AG04449 (cell line): ENCODE data around the gene HERC4.
"Not testable (repeated sequence)": the region's sequence is repeated elsewhere in the genome, so short reads cannot be mapped to it uniquely, and the experiment has no call there.

ENCODE experiments used
- CTCF ChIA-PET: fragments of 350-600 bp; formaldehyde crosslinking; extraction: SDS; loops from one replicate; lab custom pipeline; 2021; ENCODE audit warnings: antibody characterized with exemption; lab: Yijun Ruan, JAX
- POLR2A ChIA-PET: fragments of 400-600, 350-600 bp; formaldehyde crosslinking; extraction: SDS; loops from one replicate; lab custom pipeline; 2020; ENCODE audit warnings: antibody characterized with exemption, inconsistent platforms; lab: Yijun Ruan, JAX
- DNase-seq: peaks from one replicate; pipeline ENCODE4 v3.0.0-alpha.2; 2010; ENCODE audit warnings: low read depth, low spot score
- H3K4me3 ChIP-seq: 2 replicates; pipeline ENCODE4 v1.5.1; 2011; ENCODE audit warnings: low read depth, mild to moderate bottlenecking, control low read depth, low read length
- TF ChIP-seq, protein P1 (sequence below): IDR thresholded peaks from one replicate; pipeline ENCODE4 v1.5.1; 2011; ENCODE audit warnings: mild to moderate bottlenecking, moderate library complexity, low read length, control low read depth, inconsistent platforms; ENCODE audit not compliant: insufficient read depth; ENCODE audit errors: missing control alignments

HERC4 gene

DNA sequence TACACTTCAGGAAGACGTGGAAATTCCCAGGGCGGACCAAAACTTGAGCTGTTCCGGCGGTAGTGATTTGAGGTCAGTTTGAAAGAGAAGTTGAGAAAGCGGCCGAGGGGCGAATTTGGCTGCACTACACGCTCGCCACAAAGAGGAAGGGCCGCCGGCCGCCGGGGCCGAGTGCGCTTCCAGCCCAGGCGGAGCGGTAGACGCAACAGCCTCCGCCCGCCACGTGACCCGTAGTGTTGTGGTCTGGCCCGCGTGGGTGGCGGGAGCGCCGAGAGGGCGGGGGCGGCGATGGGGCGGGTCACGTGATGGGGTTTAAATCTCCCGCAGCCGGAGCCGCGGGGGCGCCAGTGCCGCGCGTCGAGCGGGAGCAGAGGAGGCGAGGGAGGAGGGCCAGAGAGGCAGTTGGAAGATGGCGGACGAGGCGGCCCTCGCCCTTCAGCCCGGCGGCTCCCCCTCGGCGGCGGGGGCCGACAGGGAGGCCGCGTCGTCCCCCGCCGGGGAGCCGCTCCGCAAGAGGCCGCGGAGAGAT, 190.7 kb downstream of the HERC4 start, which contains the start of gene SIRT1:
Gene SIRT1, plus strand, starts transcription at position 344 of the 529 bp plus-strand sequence. Its CDS starts 66 bp downstream, at position 410.
- H3K4me3 ChIP-seq: peak within 1 kb of the TSS; percentile 76
- ChIA-PET CTCF (interaction anchor here (0.8 to 2.3 kb wide), 5 partner anchors 10 to 418 kb away, joined by 4 to 16 read pairs (median 4); no protein-coding TSS in a partner anchor), POLR2A (interaction anchor here (1.0 kb wide), 1 partner anchor 11 kb away, joined by 4 read pairs; no protein-coding TSS in a partner anchor)
- DNase-seq: peak; percentile 37
- TF ChIP-seq, protein P1, sequence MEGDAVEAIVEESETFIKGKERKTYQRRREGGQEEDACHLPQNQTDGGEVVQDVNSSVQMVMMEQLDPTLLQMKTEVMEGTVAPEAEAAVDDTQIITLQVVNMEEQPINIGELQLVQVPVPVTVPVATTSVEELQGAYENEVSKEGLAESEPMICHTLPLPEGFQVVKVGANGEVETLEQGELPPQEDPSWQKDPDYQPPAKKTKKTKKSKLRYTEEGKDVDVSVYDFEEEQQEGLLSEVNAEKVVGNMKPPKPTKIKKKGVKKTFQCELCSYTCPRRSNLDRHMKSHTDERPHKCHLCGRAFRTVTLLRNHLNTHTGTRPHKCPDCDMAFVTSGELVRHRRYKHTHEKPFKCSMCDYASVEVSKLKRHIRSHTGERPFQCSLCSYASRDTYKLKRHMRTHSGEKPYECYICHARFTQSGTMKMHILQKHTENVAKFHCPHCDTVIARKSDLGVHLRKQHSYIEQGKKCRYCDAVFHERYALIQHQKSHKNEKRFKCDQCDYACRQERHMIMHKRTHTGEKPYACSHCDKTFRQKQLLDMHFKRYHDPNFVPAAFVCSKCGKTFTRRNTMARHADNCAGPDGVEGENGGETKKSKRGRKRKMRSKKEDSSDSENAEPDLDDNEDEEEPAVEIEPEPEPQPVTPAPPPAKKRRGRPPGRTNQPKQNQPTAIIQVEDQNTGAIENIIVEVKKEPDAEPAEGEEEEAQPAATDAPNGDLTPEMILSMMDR: peak; percentile 7

DNA sequence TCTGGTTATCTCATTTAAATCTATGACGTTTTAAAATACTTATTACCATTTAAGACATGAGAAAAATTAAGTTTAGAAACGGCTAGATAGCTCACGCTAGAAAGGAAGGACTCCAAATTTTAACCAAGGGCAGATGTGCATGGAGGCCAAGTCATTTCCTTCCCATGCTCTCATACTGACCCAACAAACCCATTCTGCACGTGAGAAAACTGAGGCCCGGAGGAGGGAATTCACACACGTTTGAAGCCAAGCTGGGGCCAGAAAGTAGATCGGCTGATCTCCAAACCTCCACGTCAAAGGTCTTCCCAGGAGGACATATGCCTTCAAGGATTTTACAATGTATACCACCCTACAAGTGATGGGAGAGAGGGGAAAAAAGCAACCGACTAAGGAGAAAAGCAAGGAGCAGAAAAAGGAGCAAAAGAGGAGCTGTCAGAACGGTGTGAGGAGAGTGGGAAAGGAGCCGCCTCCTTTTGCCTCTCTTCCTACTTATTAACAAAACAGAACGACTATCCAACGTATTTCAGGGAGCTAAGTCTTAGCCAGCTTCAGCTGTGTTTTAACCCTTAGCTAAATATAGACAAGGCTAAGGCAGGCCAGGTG, 191.3 kb downstream of the HERC4 start:
- POLR2A ChIA-PET: interaction anchor here (1.0 kb wide), 1 partner anchor 10 kb away, joined by 4 read pairs; no protein-coding TSS in a partner anchor
- CTCF ChIA-PET: interaction anchor here (0.8 to 2.3 kb wide), 5 partner anchors 13 to 418 kb away, joined by 4 to 16 read pairs (median 4); no protein-coding TSS in a partner anchor

DNA sequence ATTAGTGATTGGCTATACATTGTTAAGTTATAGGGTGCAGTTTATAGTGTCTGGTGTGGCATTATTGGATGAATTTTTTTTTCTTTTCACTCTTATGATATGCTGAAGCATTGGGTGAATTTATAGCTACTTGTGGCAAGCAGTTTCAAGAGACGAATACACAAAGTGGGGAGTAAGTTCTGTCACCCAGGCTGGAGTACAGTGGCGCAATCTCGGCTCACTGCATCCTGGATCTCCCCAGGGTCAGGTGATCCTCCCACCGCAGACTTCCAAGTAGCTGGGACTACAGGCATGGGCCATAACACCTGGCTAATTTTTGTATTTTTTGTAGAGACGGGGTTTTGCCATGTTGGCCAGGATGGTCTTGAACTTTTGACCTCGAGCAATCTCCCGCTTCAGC, 196.9 kb downstream of the HERC4 start:
- no peak overlapping the region for H3K4me3 ChIP-seq
- ChIA-PET CTCF (interaction anchor here (0.7 kb wide), 1 partner anchor 23 kb away, joined by 4 read pairs; no protein-coding TSS in a partner anchor), POLR2A (no interaction called here)
- TF ChIP-seq, protein P1: no peak
- no peak for DNase-seq

More for the DNA sequence above, 191.3 kb downstream of the HERC4 start:
- TF ChIP-seq, protein P1: no peak
- DNase-seq: no peak
- peak overlapping the region; percentile 76 for H3K4me3 ChIP-seq

DNA sequence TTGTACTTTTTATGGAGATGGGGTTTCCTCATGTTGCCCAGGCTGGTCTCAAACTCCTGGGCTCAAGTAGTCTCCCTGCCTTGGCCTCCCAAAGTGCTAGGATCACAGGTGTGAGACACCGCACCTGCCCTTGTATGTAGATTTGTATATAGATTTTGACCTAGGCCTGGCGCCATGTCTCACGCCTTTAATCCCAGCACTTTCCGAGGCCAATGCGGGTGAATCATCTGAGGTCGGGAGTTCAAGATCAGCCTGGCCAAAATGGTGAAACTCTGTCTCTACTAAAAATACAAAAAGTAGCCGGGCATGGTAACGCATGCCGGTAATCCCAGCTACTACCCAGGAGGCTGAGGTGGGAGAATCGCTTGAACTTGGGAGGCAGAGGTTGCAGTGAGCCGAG, 197.7 kb downstream of the HERC4 start:
- POLR2A ChIA-PET, DNase-seq, H3K4me3 ChIP-seq: not testable (repeated sequence)
- CTCF ChIA-PET: interaction anchor here (0.7 kb wide), 1 partner anchor 22 kb away, joined by 4 read pairs; no protein-coding TSS in a partner anchor

DNA sequence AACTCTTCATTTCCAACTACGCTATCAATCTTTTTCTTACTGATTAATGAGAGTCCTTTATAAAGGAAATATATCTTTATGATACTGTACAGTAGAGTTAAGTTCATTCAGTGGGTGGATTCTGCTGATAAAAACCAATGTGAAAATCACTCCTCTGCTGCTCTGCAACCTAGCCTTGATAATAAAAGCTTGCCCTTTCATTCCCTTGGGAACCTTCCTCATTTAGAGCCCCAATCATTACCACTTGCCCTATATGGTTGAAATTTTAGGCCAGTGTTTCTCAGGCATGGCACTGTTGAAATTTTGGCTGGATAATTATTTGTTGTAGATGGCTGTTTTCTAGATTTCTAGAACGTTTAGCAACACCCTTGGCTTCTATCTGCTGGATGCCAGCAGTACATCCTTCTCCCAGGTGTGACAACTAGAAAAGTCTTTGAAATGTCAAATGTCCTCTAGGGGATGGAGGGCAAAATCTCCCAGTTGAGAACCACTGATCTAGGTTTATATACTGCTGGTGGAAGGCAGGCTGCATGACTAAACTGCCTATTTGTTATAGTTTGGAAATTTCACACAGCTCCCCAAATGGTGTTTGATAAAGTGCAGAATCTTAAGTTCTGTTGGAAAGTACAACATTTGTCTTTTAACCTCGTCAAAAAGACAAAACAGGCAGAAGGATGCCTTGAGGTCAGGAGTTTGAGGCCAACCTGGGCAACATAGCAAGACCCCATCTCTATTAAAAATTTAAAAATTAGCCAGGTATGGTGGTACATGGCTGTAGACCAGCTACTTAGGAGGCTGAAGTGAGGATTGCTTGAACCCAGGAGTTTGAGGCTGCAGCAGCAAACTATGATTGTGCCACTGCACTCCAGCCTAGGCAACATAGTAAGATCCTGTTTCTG, 199.5 kb downstream of the HERC4 start:
- POLR2A ChIA-PET: interaction anchor here (0.6 kb wide), 1 partner anchor 20 kb away, joined by 3 read pairs; no protein-coding TSS in a partner anchor
- DNase-seq: no peak
- CTCF ChIA-PET: interaction anchor here (0.7 to 1.0 kb wide), 2 partner anchors 10 to 19 kb away, joined by 3 to 5 read pairs; no protein-coding TSS in a partner anchor
- TF ChIP-seq, protein P1: no peak
- no peak overlapping the region for H3K4me3 ChIP-seq
